Kasumi-1 (cell line): ENCODE results near the gene KIF5B.

Experiments used
- DNase-seq, 2 experiments: peaks; one replicate each; lab custom pipeline; 2025; lab: John Stamatoyannopoulos, UW

KIF5B gene

GRCh38 chr10:31961277-31962074 lies 94.7 kb downstream of the KIF5B start:
- DNase-seq = peak; percentile 98 to 99

DNA sequence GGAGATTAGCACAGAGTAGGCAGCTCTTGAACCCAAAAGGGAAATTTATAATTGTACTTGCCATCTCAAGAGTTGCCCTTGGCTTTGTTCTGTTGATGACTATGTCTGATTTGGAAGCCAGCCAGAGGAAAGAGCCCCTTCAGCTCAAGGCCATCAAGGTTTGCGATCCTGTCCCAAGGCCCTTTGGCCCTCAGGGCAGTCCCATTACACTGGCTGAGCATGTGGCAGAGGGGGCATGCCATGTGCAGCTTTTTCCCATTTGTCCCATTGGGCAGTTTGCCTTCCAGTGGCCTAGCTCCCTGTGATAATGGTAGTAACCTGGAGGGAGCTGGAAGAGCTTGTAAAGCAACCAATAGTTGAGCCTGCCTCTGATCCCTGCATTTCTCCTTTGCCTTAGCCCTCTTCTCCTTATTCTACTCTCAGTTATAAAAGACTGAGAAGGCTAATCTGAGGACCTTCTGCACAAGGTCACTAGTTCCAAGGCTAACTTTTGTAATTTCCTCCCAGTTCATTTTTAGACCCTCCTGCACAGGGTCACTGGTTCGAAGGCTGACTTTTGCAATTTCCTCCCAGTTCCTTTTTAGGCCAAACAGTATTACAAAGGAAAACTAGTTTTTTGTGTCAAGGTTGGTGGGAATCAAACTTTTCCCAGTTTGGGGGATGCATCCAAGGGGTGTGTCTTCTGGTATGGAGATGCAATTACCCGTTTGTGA lies 96.6 kb downstream of the KIF5B start:
- DNase-seq = peak; percentile 62 to 71
